Stimulated activated CD8-positive, alpha-beta memory T cell treated with anti-CD3 and anti-CD28 coated beads, Interleukin-12 subunit alpha, Interleukin-12 subunit beta, amount 100 ng/mL, for 1 hour (primary cell): Measurements from ENCODE around the gene XCL1.
"Not testable (repeated sequence)": the region's sequence is repeated elsewhere in the genome, so short reads cannot be mapped to it uniquely, and the experiment has no call there.

Experiments used
- DNase-seq: peaks from one replicate; pipeline ENCODE4 v3.0.0-alpha.2; 2020; ENCODE audit warnings: low read depth

Gene XCL1

DNA sequence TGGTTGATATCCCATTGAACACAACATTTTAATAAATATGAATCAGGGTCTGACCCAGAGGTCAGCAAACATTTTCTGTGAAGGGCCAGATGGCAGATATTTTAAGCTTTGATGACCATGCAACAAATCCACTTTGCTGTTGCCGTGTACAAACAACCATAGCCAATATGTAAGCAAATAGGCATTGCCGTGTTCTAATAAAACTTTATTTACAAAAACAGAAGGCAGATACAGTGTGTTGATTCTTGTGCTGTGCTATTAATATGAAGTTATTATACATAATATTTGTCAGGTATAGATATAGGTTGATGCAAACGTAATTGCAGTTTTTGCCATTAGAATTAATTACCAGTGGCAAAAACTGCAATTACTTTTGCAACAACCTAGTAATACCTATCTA, 8.8 kb upstream of the XCL1 start:
- DNase-seq: no peak

GRCh38 chr1:168568346-168568745, 8.1 kb upstream of the XCL1 start:
- no peak for DNase-seq

- no peak for DNase-seq
Observed at GRCh38 chr1:168570652-168571051, 5.8 kb upstream of the XCL1 start.

DNA sequence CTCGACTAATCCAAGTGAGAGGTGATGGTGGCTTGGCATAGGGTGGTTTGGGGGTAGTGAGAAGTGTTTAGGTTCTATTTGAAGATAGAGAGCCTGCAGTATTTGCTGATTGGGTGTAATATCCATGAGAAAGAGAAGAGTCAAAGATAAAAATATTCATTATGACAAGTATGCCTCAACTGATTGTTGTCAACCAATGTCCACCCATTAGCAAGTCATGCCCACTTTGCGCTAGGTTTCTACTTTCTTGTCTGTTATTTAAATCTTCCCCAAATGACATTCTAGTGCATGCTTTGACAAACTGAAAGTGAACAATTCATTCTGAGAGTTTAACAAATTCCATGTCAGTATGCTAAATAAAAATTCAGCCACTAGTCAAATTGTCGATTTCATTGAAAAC, 3.8 kb upstream of the XCL1 start:
- DNase-seq: no peak

DNA sequence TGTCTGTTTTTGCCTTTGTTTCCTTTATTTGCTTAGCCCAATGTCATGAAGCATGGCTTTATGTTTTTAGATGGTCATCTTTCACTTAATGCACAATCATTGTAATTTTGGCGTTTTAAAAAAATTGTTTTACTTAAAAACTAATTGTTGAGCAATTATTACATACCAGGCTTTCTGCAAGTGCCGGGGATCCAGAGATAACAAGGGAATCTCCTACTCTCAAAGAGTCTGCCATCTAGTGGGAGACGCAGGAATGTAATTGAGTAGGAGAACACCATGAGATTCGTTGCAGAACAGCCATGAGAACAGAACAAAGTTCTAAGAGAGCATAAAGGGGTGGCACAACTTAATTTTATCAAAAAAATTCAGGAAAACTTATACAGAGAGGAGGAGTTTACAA, 2.2 kb upstream of the XCL1 start:
- not testable (repeated sequence) for DNase-seq

GRCh38 chr1:168578531-168579185, 2.3 kb downstream of the XCL1 start:
- not testable (repeated sequence) for DNase-seq

DNA sequence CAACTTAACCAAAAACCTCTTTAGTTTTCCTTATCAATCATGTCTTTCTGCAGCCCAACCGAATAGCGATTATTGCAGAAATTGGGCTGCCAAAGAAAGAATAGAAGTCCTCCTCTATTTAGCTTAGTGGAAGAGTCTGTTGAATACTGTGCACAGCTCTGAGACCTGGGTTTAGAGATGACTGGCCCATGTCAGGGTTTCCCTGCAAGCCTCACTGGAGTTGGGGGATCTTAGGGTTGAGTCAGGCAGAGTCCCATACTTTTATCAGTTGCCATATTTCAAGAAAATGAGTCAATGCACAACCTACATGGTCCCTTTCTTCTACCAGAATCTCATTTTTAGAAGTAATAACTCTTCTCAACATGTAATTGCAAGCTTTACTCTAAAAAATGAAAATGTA, 3.9 kb downstream of the XCL1 start:
- not testable (repeated sequence) for DNase-seq

GRCh38 chr1:168580991-168581390, 4.6 kb downstream of the XCL1 start:
- DNase-seq: not testable (repeated sequence)

DNA sequence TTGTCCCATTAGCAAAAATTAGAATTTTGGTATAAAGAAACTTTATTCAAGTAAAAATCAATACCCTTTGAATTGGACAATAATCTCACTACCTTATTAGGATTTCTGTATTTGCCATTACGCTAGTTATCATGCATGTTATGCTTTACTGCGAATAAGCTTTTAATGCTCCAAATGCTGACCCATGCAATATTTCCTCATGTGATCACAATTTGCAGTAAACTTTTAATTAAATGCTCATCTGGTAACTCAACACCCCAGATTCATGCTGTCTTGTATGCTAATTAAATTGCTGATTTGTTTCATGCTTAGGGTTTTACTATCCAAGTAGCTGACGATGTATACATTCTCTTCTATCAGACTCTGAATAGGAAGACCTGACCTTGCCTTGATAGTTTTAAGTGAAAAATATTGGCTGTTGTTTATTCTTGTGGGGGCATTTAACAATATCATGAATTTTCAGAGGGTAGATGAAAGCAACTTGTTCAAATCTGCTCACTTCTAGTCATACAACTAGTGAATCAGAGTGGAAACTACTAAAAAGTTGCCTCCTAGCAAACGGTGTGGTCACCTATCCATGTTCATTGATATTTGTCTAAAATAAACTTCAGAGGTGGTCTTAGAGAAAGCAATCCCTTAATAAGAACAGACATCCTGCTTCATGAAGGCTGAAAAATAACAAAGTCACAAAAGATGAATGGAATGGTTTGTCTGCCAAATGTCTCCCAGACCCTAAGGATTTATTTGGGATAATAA, 5.6 kb downstream of the XCL1 start:
- no peak for DNase-seq

DNA sequence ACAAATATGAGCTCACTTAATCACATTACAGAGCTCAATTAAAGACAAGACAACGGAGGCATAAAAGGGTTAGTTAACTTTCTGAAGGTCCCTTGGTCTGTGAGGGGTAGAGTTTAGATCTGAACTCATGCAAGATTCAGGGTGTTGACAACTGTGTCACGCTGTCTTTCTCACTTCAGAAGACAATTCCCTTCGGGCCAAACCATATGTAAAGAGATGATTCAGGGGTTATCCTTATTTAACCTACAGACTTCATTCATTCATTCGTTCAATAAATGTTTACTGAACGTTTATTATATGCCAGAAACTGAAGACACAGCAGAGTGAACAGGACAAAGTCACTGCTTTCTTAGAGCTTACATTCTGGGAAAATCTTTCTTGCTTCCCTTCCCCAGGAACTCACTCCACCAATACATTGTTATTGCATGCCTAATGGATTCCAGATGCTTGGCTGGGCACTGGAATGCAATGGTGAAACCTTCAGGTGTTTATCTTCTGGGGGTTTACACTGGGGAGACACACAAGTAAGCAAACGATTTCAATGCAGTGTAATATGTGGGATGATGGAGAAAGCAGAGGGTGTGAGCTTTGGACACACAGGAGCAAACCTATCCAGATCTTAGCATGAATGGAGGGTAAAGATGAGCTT, 6.4 kb downstream of the XCL1 start:
- DNase-seq: no peak

DNA sequence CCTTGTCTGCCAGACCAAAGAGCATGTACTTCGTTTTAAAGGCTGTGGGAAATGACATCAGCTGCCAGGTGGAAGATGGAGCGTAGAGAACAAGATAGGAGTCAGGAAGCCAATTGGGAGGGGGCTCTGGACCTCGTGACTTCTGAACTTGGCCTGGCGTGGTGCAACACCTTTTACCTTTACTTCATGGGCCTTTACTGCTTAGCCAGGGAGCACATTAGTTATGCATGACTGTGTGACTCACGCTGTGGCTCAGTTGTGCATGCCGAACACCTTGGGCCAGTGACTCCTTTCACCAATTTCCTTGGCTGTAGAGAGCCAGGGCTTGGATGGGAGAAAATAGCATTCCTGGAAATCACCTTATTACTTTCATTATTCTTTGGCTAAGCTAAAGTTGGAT, 7.2 kb downstream of the XCL1 start:
- DNase-seq: no peak

DNA sequence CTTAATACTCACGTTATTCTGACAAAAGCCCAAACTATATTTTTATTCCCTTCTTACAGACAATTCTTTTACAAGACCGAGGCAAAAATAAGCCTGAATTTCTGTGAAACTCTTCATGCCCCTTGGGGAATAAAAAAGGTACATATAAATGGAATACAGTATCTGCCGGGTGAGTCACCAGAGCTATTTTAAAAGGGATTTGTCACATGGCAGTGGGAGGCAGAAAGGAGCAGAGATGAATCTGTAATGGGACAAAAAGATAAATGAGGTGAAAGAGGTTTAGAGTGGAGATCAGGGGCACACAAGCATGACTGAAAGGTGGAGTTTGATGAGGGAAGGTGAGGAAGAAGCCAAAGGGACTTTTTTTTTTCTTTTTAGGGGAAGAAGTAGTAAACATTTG, 8.8 kb downstream of the XCL1 start:
- DNase-seq: no peak

- no peak for DNase-seq
Observed at GRCh38 chr1:168585937-168586336, 9.5 kb downstream of the XCL1 start.

- no peak for DNase-seq
Observed at GRCh38 chr1:168589167-168589566, 12.8 kb downstream of the XCL1 start.

GRCh38 chr1:168591066-168591465, 14.7 kb downstream of the XCL1 start:
- no peak for DNase-seq

DNA sequence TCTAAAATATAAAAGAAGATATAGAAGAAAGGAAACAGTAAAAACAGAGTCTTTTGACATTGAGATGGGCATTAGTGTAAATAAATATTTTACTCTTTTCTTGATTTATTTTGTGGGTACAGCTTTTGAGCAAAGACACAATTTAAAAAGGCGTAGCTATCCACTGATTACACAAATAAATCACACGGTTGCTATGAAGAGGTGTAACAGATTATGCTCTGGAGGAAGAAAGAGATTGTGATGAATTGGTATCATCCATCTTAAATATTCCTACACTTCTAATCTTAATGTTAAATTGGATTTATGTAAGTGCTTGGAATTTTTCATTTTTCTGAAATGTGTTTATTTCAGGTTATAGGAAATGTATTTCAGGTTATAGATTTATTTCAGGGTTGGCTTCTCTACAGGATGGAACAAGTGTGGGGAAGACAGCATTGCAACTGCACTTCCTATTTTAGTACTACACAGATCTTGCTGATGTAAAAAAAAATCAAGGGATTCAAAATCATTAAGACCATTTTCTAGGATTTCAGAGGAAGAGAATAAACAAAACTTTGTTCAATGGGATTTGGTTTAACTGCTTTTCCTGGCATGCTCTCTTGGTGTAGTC, 15.3 kb downstream of the XCL1 start:
- no peak for DNase-seq

DNA sequence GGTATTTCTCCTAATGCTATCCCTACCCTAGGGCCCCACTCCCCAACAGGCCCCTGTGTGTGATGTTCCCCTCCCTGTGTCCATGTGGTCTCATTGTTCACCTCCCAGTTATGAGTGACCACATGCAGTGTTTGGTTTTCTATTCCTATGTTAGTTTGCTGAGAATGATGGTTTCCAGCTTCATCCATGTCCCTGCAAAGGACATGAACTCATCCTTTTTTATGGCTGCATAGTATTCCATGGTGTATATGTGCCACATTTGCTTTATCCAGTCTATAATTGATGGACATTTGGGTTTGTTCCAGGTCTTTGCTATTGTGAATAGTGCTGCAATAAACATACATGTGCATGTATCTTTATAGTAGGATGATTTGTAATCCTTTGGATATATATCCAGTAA, 19.0 kb downstream of the XCL1 start:
- not testable (repeated sequence) for DNase-seq

GRCh38 chr1:168598125-168598524, 21.7 kb downstream of the XCL1 start:
- no peak for DNase-seq

DNA sequence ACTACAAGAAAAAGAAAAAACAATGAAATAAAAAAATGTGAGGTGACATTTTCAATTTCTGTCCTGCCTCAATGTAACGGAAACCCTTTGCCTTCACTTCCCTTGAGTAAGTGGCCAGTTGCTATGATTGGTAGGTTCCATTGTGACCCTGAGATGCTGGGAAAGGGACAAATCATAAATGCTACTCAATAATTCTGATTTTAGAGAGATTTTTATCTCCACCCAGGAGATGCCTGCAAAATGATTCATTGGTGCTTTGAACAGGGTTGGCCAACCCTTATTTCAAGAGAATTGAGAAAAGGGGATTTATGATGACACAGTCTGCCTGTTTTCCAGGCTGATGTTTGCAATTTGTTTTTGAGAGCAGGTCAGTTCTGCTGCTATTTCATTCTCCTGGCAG, 22.5 kb downstream of the XCL1 start:
- no peak for DNase-seq

DNA sequence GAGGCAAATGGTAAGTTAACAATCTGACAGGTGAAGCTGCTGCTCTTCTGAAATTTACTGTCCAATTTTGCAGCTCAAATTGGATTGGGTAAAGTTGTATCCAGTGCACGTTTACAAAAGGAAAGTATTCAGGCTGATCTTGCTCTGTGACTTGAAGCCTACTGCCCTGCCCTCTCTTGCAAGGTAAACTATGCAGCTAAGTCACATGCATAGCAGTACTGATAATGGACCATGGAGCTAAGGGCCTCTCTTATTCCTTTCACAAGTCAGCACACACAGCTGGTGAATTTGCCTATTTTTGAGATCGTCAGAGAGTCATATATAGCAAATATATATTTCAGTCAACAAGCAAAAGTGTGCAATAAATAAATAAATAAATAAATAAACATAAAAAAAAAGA, 23.2 kb downstream of the XCL1 start:
- no peak for DNase-seq

DNA sequence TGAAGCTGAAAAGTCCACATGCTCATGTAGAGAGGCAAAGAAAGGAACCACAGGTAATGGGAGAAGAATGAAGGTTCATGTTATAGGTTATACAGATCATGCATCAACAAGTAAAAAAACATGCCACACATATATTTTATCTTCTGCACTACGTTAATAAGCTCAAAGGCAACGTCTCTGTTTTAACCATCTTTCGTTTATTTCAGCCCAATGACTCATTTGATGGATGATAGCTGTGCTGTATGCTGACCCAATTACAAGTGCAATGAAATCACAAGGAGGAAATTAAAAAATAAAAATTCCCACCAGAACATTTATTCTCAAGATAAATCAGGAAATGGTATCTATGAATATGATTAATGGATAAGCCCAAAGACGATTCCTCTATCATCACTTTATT, 24.6 kb downstream of the XCL1 start:
- no peak for DNase-seq

DNA sequence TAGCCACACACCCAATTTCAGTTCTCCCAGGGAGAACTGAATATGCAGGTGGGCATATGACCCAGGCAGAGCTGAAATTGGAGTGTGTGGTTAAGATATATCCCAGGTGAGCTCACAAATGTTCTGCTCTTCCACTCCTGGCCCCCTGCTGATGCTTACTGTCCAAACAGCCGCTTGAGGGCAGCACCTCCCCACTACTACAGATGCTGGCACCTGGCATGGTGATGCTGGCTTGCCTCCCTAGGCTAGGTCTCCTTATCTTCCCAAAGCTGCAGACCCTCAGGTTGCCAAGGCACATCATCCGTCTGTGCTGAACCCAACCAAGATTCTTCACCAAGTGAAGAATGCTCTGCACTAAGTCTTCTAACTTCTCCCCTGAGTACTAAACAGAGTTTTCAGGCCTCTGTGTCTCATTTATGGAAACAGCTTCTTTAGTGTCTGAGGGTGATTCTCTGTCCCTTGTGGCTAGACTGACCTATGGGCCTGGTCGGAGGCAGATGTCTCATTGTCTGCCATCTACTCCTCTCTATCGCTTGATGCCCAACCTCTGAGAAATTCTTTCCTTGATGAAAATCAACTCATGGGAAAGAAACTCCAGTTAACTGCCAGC, 27.2 kb downstream of the XCL1 start:
- DNase-seq: peak; percentile 57

DNA sequence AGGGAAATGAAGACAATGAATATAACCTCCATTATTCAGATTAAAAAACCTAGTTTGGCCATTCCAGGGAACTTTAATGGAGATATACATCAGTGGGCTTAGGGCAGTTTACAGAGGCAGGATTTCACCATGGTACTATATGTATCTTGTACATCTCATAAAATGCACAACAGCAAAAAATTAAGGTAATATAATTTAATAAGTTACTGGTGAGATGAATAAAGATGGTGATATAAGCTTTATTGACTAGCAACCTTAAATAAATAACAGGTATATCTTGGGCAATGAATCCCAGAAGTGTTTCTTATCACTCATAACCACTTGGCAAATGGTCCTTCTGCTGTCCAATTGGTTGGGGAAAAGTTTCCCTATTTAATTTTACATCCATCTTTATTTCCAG, 29.0 kb downstream of the XCL1 start:
- no peak for DNase-seq
